B cell (primary cell): Measurements from ENCODE around the gene TNRC6A. TPM values are rescaled to one million over a fixed set of nuclear protein-coding genes. Genes with fewer than 3 reads are reported as not detected.

Experiments
- ATAC-seq: fragments of 200-7000 bp; cut with Tn5 transposase; one replicate; pipeline ENCODE4 v1.10.0; 2021; ENCODE audit warnings: low read depth, mild to moderate bottlenecking, moderate number of reproducible peaks, moderate library complexity
- CTCF ChIA-PET: fragments of 350-600 bp; sonication (Branson Sonifier 250); formaldehyde crosslinking; loops from one replicate; lab custom pipeline; 2021; ENCODE audit warnings: antibody characterized with exemption, inconsistent platforms; lab: Charles Lee
- POLR2A ChIA-PET: fragments of 350-600 bp; sonication (Branson Sonifier 250); formaldehyde crosslinking; loops from one replicate; lab custom pipeline; 2021; ENCODE audit warnings: antibody characterized with exemption; lab: Charles Lee
- DNase-seq: peaks from one replicate; pipeline ENCODE4 v3.0.0; 2013
- H2AFZ ChIP-seq: 2 replicates; pipeline ENCODE4 v1.6.1; 2012; ENCODE audit warnings: mild to moderate bottlenecking, low read depth, low read length; ENCODE audit not compliant: insufficient read depth, poor library complexity, severe bottlenecking
- H3K27ac ChIP-seq, 2 donors: 1 replicate in 1 of 2; 2 replicates in 1 of 2; pipeline ENCODE4 v1.5.1; 2012 to 2013; ENCODE audit warnings: low read length in 2 of 2, mild to moderate bottlenecking in 2 of 2, moderate library complexity in 1 of 2
- H3K27me3 ChIP-seq, 4 experiments: fragments of 200-600 bp in 1 of 4; sonication (generic) in 1 of 4; replicated peaks in 1 of 4; 1 replicate in 2 of 4; 2 replicates in 2 of 4; pipeline versions ENCODE4 v1.6.1 to v1.7.0; 2013 to 2016; ENCODE audit warnings: low read length in 3 of 4, mild to moderate bottlenecking in 2 of 4, mixed read lengths in 1 of 4, moderate library complexity in 1 of 4; ENCODE audit not compliant: insufficient read depth in 4 of 4, control insufficient read depth in 3 of 4; ENCODE audit errors: control extremely low read depth in 1 of 4
- H3K36me3 ChIP-seq, 2 experiments: replicated peaks in 1 of 2; 1 replicate in 1 of 2; 2 replicates in 1 of 2; pipeline versions ENCODE4 v1.6.1 to v1.7.1; 2013; ENCODE audit warnings: low read length in 1 of 2; ENCODE audit not compliant: insufficient read depth in 2 of 2, control insufficient read depth in 1 of 2; ENCODE audit errors: control extremely low read depth in 1 of 2, extremely low read depth in 1 of 2
- H3K4me1 ChIP-seq, 2 donors: fragments of 200-600 bp in 1 of 2; sonication (generic) in 1 of 2; 1 replicate in 1 of 2; 2 replicates in 1 of 2; pipeline versions ENCODE4 v1.5.1 to v1.6.1; 2013 to 2017; ENCODE audit warnings: low read length in 2 of 2; ENCODE audit not compliant: control insufficient read depth in 2 of 2, insufficient read depth in 2 of 2
- H3K4me2 ChIP-seq: replicated peaks from 2 replicates; pipeline ENCODE3; 2012; ENCODE audit warnings: mild to moderate bottlenecking, low read depth, low read length; ENCODE audit not compliant: poor library complexity, severe bottlenecking
- H3K4me3 ChIP-seq, 5 experiments: fragments of 200-600 bp in 1 of 5; sonication (generic) in 1 of 5; 1 replicate in 3 of 5; 2 replicates in 2 of 5; pipeline versions ENCODE4 v1.5.1 to v1.7.0; 2011 to 2016; ENCODE audit warnings: low read length in 4 of 5, mild to moderate bottlenecking in 4 of 5, low read depth in 2 of 5, control low read depth in 1 of 5, moderate library complexity in 1 of 5; ENCODE audit not compliant: insufficient read depth in 1 of 5; ENCODE audit errors: control extremely low read depth in 1 of 5, extremely low read depth in 1 of 5
- H3K79me2 ChIP-seq: fragments of 200-600 bp; sonication (generic); one replicate; pipeline ENCODE4 v1.6.0; 2016; ENCODE audit warnings: low read length; ENCODE audit not compliant: control insufficient read depth, insufficient read depth
- H3K9ac ChIP-seq: fragments of 200-600 bp; sonication (generic); 2 replicates; pipeline ENCODE4 v1.6.1; 2017; ENCODE audit warnings: mild to moderate bottlenecking, low read length, moderate library complexity
- H3K9me3 ChIP-seq, 3 donors: one replicate each; pipeline versions ENCODE4 v1.6.1 to v1.7.1; 2013; ENCODE audit warnings: low read length in 2 of 3; ENCODE audit not compliant: control insufficient read depth in 2 of 3, insufficient read depth in 1 of 3; ENCODE audit errors: control extremely low read depth in 1 of 3
- H4K20me1 ChIP-seq: 2 replicates; pipeline ENCODE4 v1.6.0; 2012; ENCODE audit warnings: mild to moderate bottlenecking, low read length; ENCODE audit not compliant: insufficient read depth, control insufficient read depth, poor library complexity, severe bottlenecking
- H3K27ac Mint-ChIP-seq: one replicate; pipeline ENCODE4 v1.8.0; 2021; ENCODE audit warnings: mixed read lengths
- H3K27me3 Mint-ChIP-seq: one replicate; pipeline ENCODE4 v1.8.0; 2021; ENCODE audit warnings: mixed read lengths
- H3K4me1 Mint-ChIP-seq: one replicate; pipeline ENCODE4 v1.8.0; 2021; ENCODE audit warnings: mixed read lengths
- H3K4me3 Mint-ChIP-seq: one replicate; pipeline ENCODE4 v1.8.0; 2021; ENCODE audit warnings: mixed read lengths
- H3K9me3 Mint-ChIP-seq: one replicate; pipeline ENCODE4 v1.8.0; 2022; ENCODE audit warnings: mixed read lengths; ENCODE audit not compliant: insufficient read depth
- EZH2 ChIP-seq: IDR thresholded peaks from 2 replicates; pipeline ENCODE4 v1.6.1; 2012; ENCODE audit warnings: borderline replicate concordance, low read depth, mild to moderate bottlenecking, moderate library complexity, low read length; ENCODE audit not compliant: insufficient read depth, poor library complexity, severe bottlenecking
- WGBS: methylation state at CpG from one replicate; pipeline ENCODE4 v1.1.5; 2013; ENCODE audit warnings: missing lambda C conversion rate; ENCODE audit not compliant: insufficient coverage; 5-methylcytosine and 5-hydroxymethylcytosine counted together
- intact Hi-C: fragments of 100-400 bp; cut with micrococcal nuclease; formaldehyde crosslinking; loops from one replicate; pipeline ENCODE4 v1.10.0; 2022
- polyA plus RNA-seq: library from polyadenylated mRNA; depleted of rRNA; stranded (reverse); fragments of >200 nt; gene quantifications from 2 replicates; pipeline ENCODE4 v1.2.3, GENCODE V29; 2012
- total RNA-seq, 2 donors: library from RNA; stranded (reverse); fragments of 120-200 nt in 1 of 2; gene quantifications; 1 replicate in 1 of 2; 2 replicates in 1 of 2; pipeline versions ENCODE4 v1.2.3 to v1.2.4, GENCODE V29; 2013 to 2022
- TF ChIP-seq, protein P1 (sequence below): fragments of 200-600 bp; IDR thresholded peaks from one replicate; pipeline ENCODE4 v1.8.0; 2022; ENCODE audit warnings: antibody characterized with exemption, mild to moderate bottlenecking

The TNRC6A gene
- total and polyA plus RNA-seq, 2 donors (not counting 1 experiment from before 2014, with no cell fraction given), result 79.3 to 104 TPM

DNA sequence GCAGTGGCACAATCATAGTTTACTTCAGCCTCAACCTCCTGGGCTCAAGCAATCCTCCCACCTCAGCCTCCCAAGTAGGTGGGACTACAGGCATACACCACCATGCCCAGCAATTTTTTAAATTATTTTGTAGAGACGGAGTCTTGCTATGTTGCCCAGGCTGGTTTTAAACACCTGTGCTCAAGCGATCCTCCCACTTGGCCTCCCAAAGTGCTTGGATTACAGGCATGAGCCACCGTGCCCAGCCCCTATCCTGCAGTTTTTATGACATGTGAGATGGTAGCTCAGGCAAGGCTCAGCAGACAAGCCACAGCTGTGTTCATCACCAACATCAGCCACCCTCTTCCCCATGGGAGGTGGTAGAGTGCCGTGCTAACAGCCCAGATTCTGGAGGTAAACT lies 46.2 kb upstream of the TNRC6A start:
- WGBS, result 88% methylated on average over 3 of the region's 4 CpGs
- Mint-ChIP-seq H3K27me3 (peaks cover 9% of the 10 kb centered on the region), H3K27ac (no peak overlapping the region), H3K4me1 (no peaks in the 10 kb centered on the region), H3K4me3 (no peak overlapping the region), H3K9me3 (no peaks in the 10 kb centered on the region)
- intact Hi-C loops, result no loop called here
- no peaks in the 10 kb centered on the region for H3K36me3 ChIP-seq
- POLR2A ChIA-PET, result no interaction called here
- no peak overlapping the region for H3K27ac ChIP-seq
- H3K79me2 ChIP-seq, result no peaks in the 10 kb centered on the region
- no peak for ATAC-seq
- CTCF ChIA-PET, result no interaction called here
- H3K4me1 ChIP-seq, result no peaks in the 10 kb centered on the region
- TF ChIP-seq EZH2, result no peak
- TF ChIP-seq, protein P1, sequence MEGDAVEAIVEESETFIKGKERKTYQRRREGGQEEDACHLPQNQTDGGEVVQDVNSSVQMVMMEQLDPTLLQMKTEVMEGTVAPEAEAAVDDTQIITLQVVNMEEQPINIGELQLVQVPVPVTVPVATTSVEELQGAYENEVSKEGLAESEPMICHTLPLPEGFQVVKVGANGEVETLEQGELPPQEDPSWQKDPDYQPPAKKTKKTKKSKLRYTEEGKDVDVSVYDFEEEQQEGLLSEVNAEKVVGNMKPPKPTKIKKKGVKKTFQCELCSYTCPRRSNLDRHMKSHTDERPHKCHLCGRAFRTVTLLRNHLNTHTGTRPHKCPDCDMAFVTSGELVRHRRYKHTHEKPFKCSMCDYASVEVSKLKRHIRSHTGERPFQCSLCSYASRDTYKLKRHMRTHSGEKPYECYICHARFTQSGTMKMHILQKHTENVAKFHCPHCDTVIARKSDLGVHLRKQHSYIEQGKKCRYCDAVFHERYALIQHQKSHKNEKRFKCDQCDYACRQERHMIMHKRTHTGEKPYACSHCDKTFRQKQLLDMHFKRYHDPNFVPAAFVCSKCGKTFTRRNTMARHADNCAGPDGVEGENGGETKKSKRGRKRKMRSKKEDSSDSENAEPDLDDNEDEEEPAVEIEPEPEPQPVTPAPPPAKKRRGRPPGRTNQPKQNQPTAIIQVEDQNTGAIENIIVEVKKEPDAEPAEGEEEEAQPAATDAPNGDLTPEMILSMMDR, result no peak
- H3K4me2 ChIP-seq, result no peak overlapping the region
- no peak overlapping the region for H3K9ac ChIP-seq
- H2AFZ ChIP-seq, result no peak overlapping the region
- H3K27me3 ChIP-seq, result no peaks in the 10 kb centered on the region
- no peak for DNase-seq
- no peaks in the 10 kb centered on the region for H3K9me3 ChIP-seq
- no peak overlapping the region for H3K4me3 ChIP-seq
- H4K20me1 ChIP-seq, result no peaks in the 10 kb centered on the region

DNA sequence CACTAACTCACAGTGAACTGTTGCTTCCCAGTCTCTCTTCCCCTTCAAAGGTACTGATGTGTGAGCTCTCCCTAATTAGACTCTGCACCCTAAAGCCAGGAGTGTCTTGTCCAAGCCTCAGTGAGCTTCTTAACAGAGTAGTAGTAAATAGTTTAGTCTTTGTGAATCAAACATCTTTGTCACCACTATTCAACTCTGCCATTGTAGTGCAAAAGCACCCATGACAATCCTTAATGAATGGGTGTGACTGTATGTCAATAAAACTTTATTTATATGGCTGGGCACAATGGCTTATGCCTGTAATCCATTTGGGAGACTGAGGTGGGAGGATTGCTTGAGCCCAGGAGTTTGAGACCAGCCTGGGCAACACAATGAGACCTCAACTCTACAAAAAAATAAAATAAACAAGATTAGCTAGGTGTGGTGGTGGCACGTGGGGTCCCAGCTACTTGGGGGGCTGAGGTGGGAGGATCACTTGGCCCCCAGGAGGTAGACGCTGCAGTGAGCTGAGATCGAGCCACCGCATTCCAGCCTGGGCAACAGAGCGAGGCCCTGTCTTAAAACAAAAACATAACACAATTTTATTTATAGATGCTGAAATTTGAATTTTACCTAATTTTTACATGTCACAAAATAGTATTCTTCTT lies 45.5 kb upstream of the TNRC6A start:
- Mint-ChIP-seq H3K27ac (no peak overlapping the region), H3K9me3 (no peaks in the 10 kb centered on the region), H3K27me3 (peaks cover 11% of the 10 kb centered on the region), H3K4me1 (no peaks in the 10 kb centered on the region), H3K4me3 (no peak overlapping the region)
- DNase-seq (no peak), ATAC-seq (no peak)
- intact Hi-C loops, result no loop called here
- Histone ChIP-seq H3K27me3 (no peaks in the 10 kb centered on the region), H3K9me3 (no peaks in the 10 kb centered on the region), H3K4me1 (no peaks in the 10 kb centered on the region), H3K4me3 (no peak overlapping the region), H2AFZ (no peak overlapping the region), H3K79me2 (no peaks in the 10 kb centered on the region), H3K4me2 (no peak overlapping the region), H3K36me3 (no peaks in the 10 kb centered on the region), H3K9ac (no peak overlapping the region), H4K20me1 (no peaks in the 10 kb centered on the region), H3K27ac (no peak overlapping the region)
- no CpG with 5 or more reads among the region's 5 CpGs for WGBS
- ChIA-PET CTCF (no interaction called here), POLR2A (no interaction called here)
- TF ChIP-seq, protein P1, result no peak
- TF ChIP-seq EZH2, result no peak
